ENCODE data around the gene FAM163B.
A peak's percentile ranks its signal among the peaks of the same experiment; 100 is the strongest.

The FAM163B gene

DNA sequence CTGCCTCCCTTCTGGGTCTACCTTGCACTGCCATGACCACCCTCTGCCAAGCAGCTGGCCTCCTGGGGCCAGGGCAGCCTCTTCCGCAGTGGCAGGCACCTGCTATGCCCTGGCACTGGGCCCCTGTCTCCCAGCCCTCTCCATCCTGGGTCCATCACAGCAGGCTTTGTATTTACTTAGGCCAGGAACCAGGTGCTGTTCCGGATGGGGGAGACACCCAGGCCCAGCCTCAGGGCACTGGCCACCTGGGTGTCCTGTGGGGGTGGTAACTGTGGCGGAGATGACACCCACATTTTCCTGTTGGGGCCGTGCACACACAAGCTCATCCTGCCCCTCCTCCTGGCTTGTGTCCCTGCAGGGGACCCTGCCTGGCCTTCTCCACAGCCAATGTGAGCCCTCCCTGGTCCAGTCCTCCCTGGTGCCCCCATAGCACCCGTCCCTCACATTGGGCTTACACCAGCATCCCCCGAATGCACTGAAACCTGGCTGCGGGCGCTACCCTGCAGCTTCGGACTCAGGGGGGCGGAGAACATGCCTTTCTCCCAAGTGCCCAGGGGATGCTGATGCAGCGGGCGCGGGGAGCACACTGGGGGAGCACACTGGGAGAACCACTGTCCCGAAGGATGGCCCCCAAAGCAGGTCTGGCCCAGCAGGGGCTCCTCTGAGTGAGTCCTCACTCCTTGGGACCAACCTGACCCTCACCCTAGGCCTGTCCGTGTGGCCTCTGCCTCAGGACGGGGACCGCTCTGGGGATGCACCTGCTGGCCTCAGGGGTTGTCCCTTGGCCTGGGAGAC is 17.9 kb downstream of the FAM163B start:
- TF ChIP-seq, protein P1, sequence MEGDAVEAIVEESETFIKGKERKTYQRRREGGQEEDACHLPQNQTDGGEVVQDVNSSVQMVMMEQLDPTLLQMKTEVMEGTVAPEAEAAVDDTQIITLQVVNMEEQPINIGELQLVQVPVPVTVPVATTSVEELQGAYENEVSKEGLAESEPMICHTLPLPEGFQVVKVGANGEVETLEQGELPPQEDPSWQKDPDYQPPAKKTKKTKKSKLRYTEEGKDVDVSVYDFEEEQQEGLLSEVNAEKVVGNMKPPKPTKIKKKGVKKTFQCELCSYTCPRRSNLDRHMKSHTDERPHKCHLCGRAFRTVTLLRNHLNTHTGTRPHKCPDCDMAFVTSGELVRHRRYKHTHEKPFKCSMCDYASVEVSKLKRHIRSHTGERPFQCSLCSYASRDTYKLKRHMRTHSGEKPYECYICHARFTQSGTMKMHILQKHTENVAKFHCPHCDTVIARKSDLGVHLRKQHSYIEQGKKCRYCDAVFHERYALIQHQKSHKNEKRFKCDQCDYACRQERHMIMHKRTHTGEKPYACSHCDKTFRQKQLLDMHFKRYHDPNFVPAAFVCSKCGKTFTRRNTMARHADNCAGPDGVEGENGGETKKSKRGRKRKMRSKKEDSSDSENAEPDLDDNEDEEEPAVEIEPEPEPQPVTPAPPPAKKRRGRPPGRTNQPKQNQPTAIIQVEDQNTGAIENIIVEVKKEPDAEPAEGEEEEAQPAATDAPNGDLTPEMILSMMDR (IDR thresholded peaks at IDR 0.05; ENCODE audit: control insufficient read depth, insufficient read depth, low read depth, low read length, missing control alignments): no peak
- no peak for DNase-seq (ENCODE audit: low read depth)
- no peak overlapping the region for H3K4me3 ChIP-seq (ENCODE audit: control insufficient read depth, low read depth, low read length)

- TF ChIP-seq, protein P1 (IDR thresholded peaks at IDR 0.05; ENCODE audit: control insufficient read depth, insufficient read depth, low read depth, low read length, missing control alignments): no peak
- no peak overlapping the region for H3K4me3 ChIP-seq (ENCODE audit: control insufficient read depth, low read depth, low read length)
- DNase-seq (ENCODE audit: low read depth): no peak
Observed at GRCh38 chr9:133590231-133590855, 18.8 kb downstream of the FAM163B start.

DNA sequence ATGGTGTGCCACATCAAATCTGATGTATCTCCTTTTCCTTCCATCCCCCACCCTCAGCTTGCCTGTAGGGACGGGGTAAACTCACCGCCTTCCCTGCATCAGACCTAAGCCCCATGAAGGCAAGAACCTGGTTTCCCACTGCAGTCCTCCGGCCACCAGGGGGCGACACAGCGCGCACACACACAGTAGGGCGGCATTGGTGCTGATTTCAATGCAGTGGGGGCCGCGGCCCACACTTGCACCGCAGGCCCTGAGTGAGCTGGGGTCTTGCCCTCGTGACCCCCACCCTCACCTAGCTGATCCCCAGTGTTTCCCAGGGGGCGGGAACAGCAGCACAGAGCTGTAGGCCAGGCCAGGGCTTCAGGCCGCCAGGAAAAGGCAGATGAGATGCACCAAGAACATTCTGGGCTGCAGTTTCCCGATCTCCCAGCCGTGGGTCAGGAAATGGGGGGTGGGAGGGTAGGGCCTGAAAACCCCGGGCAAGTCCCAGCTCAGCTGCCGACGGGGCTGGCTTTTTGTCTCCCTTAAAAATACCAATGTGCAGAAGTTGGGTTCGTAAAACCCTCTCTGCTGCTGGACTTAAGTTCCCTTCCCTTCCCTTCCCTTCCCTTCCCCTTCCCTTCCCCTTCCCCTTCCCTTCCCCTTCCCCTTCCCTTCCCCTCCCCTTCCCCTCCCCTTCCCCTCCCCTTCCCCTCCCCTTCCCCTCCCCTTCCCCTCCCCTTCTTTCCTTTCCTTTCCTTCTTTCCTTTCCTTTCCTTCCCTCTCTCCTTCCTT is 19.5 kb downstream of the FAM163B start:
- H3K4me3 ChIP-seq (ENCODE audit: control insufficient read depth, low read depth, low read length): no peak overlapping the region
- DNase-seq (ENCODE audit: low read depth): no peak
- TF ChIP-seq, protein P1 (IDR thresholded peaks at IDR 0.05; ENCODE audit: control insufficient read depth, insufficient read depth, low read depth, low read length, missing control alignments): peak; percentile 39

DNA sequence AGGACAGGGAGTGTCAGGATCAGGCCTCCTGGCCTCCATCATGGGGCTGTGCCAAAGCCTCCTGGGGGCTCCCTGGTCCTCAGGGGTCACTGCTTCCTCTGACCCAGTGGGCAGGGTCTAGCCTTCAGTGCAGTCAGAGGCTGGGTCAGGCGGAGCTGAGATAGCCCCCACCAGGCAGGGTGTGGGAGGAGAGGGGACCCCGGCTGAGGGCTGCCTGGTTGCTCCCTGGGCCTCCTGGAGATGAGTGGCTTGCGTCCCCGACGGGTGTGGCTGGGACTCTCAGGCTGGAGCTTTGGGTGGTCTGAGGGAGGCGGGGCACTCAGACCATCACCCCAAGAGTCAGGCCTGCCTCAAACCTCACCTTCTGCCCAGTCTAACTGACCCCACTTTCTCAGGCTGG is 21.7 kb downstream of the FAM163B start:
- no peak overlapping the region for H3K4me3 ChIP-seq (ENCODE audit: control insufficient read depth, low read depth, low read length)
- no peak for DNase-seq (ENCODE audit: low read depth)
- TF ChIP-seq, protein P1 (IDR thresholded peaks at IDR 0.05; ENCODE audit: control insufficient read depth, insufficient read depth, low read depth, low read length, missing control alignments): no peak

- no peak overlapping the region for H3K4me3 ChIP-seq (ENCODE audit: control insufficient read depth, low read depth, low read length)
- TF ChIP-seq, protein P1 (IDR thresholded peaks at IDR 0.05; ENCODE audit: control insufficient read depth, insufficient read depth, low read depth, low read length, missing control alignments): no peak
- no peak for DNase-seq (ENCODE audit: low read depth)
Observed at GRCh38 chr9:133587051-133587450, 22.1 kb downstream of the FAM163B start.

DNA sequence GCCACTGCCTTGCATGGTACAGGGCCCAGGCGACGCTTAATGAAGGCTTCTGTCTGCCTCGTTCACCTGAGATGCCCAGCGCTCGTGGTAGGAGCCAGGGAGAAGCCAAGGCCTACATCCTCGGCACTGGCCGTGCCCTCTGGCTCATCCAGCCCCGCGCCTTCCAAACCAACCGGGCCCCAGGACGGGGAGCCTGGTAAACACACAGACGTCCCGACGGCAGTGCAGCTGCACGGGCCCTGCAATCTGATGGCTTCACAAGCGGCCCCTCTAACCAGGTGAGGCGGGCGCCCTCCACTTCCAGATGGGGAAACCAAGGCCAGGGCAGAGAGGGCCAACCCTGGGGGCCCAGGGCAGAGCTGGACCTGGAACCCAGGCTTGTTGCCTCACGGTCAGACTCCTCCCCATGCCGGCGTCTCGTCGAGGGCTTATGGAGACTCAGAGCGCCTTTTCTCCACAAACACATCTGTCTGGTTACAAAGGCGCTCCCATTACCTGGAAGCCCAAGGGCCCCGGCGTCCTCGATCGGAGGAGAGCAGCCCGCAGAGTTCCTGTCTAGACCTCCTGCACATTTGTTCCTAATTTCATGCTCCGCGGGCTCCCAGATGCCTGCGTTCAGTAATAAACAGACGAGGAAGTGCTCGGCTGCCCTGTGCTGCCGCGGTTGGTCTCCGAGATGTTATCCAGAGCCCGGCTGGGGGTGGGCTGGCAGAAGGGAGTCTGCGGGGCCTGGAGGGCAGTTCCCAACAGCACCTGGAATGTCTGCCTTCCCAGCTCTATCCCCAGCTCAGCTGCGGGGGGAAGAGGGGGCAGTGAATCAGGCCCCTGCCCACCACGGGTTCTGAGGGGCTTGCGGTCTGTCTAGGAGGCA is 23.5 kb downstream of the FAM163B start:
- no peak for DNase-seq (ENCODE audit: low read depth)
- TF ChIP-seq, protein P1 (IDR thresholded peaks at IDR 0.05; ENCODE audit: control insufficient read depth, insufficient read depth, low read depth, low read length, missing control alignments): no peak
- no peak overlapping the region for H3K4me3 ChIP-seq (ENCODE audit: control insufficient read depth, low read depth, low read length)
